ENCODE results near the gene USP14. TPM values are rescaled to one million over a fixed set of nuclear protein-coding genes. Genes with fewer than 3 reads are reported as not detected.

The USP14 gene
- total and polyA plus RNA-seq, 2 of the 8 experiments (the other 6 are each of a cell fraction or from before 2014, with no cell fraction given), result 14.8 to 91.1 TPM

GRCh38 chr18:228586-228985, 70.2 kb downstream of the USP14 start (continued):
- TF ChIP-seq ASH2L (IDR thresholded peaks at IDR 0.05; ENCODE audit: low read length) (no peak), CHD7 (IDR thresholded peaks at IDR 0.05; ENCODE audit: insufficient replicate concordance, low read length) (no peak), JUN (IDR thresholded peaks at IDR 0.05; ENCODE audit: low read depth, low read length) (no peak), BRCA1 (IDR thresholded peaks at IDR 0.05; ENCODE audit: low read depth, low read length) (no peak)
